ENCODE data around the gene SHF. TPM values are rescaled to one million over a fixed set of nuclear protein-coding genes. Genes with fewer than 3 reads are reported as not detected.

The SHF gene
- total RNA-seq, 1 experiment from 2014 or later = 0.44 TPM

DNA sequence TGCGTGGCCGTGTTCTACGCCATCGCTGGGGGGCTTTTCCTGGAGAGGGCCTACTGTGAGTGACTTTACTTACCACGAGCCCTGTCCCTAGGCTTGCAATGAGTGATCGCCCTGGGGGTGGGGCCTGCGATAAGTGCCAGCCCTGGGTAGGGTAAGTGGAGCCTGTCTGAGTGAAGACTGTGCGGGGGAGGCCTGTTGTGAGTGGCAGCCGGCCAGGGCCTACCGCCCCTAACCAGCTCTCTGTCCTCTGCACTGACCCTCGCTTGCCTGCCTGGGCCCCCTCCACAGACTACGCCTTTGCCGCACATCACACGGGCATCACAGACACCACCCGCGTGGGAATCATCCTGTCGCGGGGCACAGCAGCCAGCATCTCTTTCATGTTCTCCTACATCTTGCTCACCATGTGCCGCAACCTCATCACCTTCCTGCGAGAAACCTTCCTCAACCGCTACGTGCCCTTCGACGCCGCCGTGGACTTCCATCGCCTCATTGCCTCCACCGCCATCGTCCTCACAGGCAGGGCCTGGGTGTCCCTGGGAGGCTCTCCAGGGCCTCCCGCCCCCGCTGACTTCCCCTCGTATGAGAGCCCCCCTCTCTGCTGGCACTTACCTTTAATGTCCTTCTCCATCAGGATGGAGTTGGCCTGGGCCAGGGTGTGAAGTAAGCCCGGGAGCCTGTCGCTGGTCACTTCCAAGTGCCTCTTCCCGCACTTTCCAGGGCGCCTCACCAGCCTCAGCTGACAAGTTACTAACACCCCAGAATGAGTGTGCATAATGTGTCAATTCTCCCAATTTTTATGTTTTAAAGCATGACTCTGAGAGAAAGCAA is 35.6 kb downstream of the SHF start:
- Mint-ChIP-seq H3K9me3 (ENCODE audit: unreplicated experiment) (no peaks in the 10 kb centered on the region), H3K27me3 (ENCODE audit: insufficient read depth, unreplicated experiment) (no peaks in the 10 kb centered on the region), H3K4me3 (ENCODE audit: unreplicated experiment) (no peak overlapping the region), H3K27ac (ENCODE audit: low read depth, unreplicated experiment) (no peak overlapping the region), H3K4me1 (ENCODE audit: insufficient read depth, unreplicated experiment) (peaks cover 27% of the 10 kb centered on the region), H3K36me3 (ENCODE audit: insufficient read depth, unreplicated experiment) (peaks cover 7% of the 10 kb centered on the region)
- intact Hi-C loops (cut with micrococcal nuclease) = no loop called here
- no TSS peak for BruUV-seq (replicated peaks)
- DNase-seq (ENCODE audit: unreplicated experiment) = no peak
- no peak for TF ChIP-seq CTCF (IDR thresholded peaks at IDR 0.05; ENCODE audit: unreplicated experiment)
- ChIA-PET CTCF (interaction anchor here (1.8 kb wide), 1 partner anchor 25 kb away, joined by 13 read pairs; no protein-coding TSS in a partner anchor), POLR2A (no interaction called here)

DNA sequence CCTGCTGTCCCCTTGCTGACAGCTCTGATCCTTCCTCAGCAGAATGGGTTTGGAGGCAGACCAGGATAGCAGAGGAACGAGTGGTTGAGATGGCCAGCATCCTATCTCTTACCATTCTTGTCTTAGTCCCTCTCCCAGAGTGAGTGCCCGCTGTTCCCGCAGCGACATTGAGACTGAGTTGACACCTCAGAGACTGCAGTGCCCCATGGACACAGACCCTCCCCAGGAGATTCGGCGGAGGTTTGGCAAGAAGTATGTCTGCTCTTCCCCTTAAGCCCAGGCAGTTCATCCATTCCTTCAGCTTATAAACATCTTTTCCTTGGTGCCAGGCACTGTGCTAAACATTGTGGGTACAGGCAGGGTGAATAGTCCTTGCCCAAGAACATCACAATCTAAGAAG is 36.8 kb downstream of the SHF start:
- Mint-ChIP-seq H3K36me3 (ENCODE audit: insufficient read depth, unreplicated experiment) (peaks cover 7% of the 10 kb centered on the region), H3K9me3 (ENCODE audit: unreplicated experiment) (no peaks in the 10 kb centered on the region)
- CTCF ChIA-PET = interaction anchor here (1.8 kb wide), 1 partner anchor 24 kb away, joined by 13 read pairs; no protein-coding TSS in a partner anchor

GRCh38 chr15:45150481-45150880 is 37.3 kb downstream of the SHF start:
- Mint-ChIP-seq H3K4me3 (ENCODE audit: unreplicated experiment) (no peak overlapping the region), H3K9me3 (ENCODE audit: unreplicated experiment) (no peaks in the 10 kb centered on the region), H3K27me3 (ENCODE audit: insufficient read depth, unreplicated experiment) (no peaks in the 10 kb centered on the region), H3K27ac (ENCODE audit: low read depth, unreplicated experiment) (no peak overlapping the region), H3K4me1 (ENCODE audit: insufficient read depth, unreplicated experiment) (peaks cover 19% of the 10 kb centered on the region), H3K36me3 (ENCODE audit: insufficient read depth, unreplicated experiment) (peaks cover 9% of the 10 kb centered on the region)
- POLR2A ChIA-PET = interaction anchor here (0.8 to 2.0 kb wide), 4 partner anchors 9 to 129 kb away, joined by 3 to 5 read pairs (median 4); partner anchors contain the start of gene DUOX1
- intact Hi-C loops (cut with micrococcal nuclease) = no loop called here
- BruUV-seq (replicated peaks) = no TSS peak
- TF ChIP-seq CTCF (IDR thresholded peaks at IDR 0.05; ENCODE audit: unreplicated experiment) = no peak
- no peak for DNase-seq (ENCODE audit: unreplicated experiment)
- CTCF ChIA-PET = interaction anchor here (1.3 to 1.8 kb wide), 3 partner anchors 9 to 23 kb away, joined by 3 to 13 read pairs (median 4); no protein-coding TSS in a partner anchor

More for the DNA sequence above, 36.8 kb downstream of the SHF start:
- BruUV-seq (replicated peaks) = no TSS peak
- Mint-ChIP-seq H3K27ac (ENCODE audit: low read depth, unreplicated experiment) (no peak overlapping the region), H3K27me3 (ENCODE audit: insufficient read depth, unreplicated experiment) (no peaks in the 10 kb centered on the region), H3K4me3 (ENCODE audit: unreplicated experiment) (no peak overlapping the region), H3K4me1 (ENCODE audit: insufficient read depth, unreplicated experiment) (peaks cover 19% of the 10 kb centered on the region)
- intact Hi-C loops (cut with micrococcal nuclease) = no loop called here
- POLR2A ChIA-PET = no interaction called here
- DNase-seq (ENCODE audit: unreplicated experiment) = no peak
- no peak for TF ChIP-seq CTCF (IDR thresholded peaks at IDR 0.05; ENCODE audit: unreplicated experiment)

GRCh38 chr15:45149060-45149459 is 38.7 kb downstream of the SHF start:
- no peak for TF ChIP-seq CTCF (IDR thresholded peaks at IDR 0.05; ENCODE audit: unreplicated experiment)
- Mint-ChIP-seq H3K4me3 (ENCODE audit: unreplicated experiment) (no peak overlapping the region), H3K27me3 (ENCODE audit: insufficient read depth, unreplicated experiment) (no peaks in the 10 kb centered on the region), H3K36me3 (ENCODE audit: insufficient read depth, unreplicated experiment) (peaks cover 14% of the 10 kb centered on the region), H3K4me1 (ENCODE audit: insufficient read depth, unreplicated experiment) (peaks cover 19% of the 10 kb centered on the region), H3K27ac (ENCODE audit: low read depth, unreplicated experiment) (peak overlapping the region; percentile 63), H3K9me3 (ENCODE audit: unreplicated experiment) (no peaks in the 10 kb centered on the region)
- no peak for DNase-seq (ENCODE audit: unreplicated experiment)
- ChIA-PET POLR2A (interaction anchor here (1.3 to 2.0 kb wide), 3 partner anchors 14 to 130 kb away, joined by 4 to 5 read pairs (median 5); partner anchors contain the start of gene DUOX1), CTCF (interaction anchor here (1.0 to 3.9 kb wide), 4 partner anchors 9 to 281 kb away, joined by 3 to 17 read pairs (median 4); no protein-coding TSS in a partner anchor)
- intact Hi-C loops (cut with micrococcal nuclease) = no loop called here
- BruUV-seq (replicated peaks) = no TSS peak

Data from MCF 10A (cell line).